Activated CD8-positive, alpha-beta memory T cell treated with anti-CD3 and anti-CD28 coated beads for 36 hours (primary cell): ENCODE data around the gene MZT2A. TPM values are rescaled to one million over a fixed set of nuclear protein-coding genes. Genes with fewer than 3 reads are reported as not detected.
"Not testable (repeated sequence)": the region's sequence is repeated elsewhere in the genome, so short reads cannot be mapped to it uniquely, and the experiment has no call there.

Experiments used
- CTCF ChIA-PET: fragments of 350-600 bp; sonication (Branson Sonifier 250); formaldehyde crosslinking; loops from one replicate; lab custom pipeline; 2021; ENCODE audit warnings: antibody characterized with exemption; lab: Charles Lee
- POLR2A ChIA-PET: fragments of 350-600 bp; sonication (Branson Sonifier 250); formaldehyde crosslinking; loops from one replicate; lab custom pipeline; 2021; ENCODE audit warnings: antibody characterized with exemption; lab: Charles Lee
- total RNA-seq, 2 experiments: library from RNA; stranded (reverse); gene quantifications; one replicate each; pipeline ENCODE4 v1.2.3, GENCODE V29; 2021

Gene MZT2A
- total RNA-seq, 2 experiments from 2014 or later: 156 to 163 TPM

GRCh38 chr2:131521961-131522781, 30.0 kb upstream of the MZT2A start:
- POLR2A ChIA-PET: no interaction called here
- CTCF ChIA-PET: interaction anchor here (1.4 kb wide), 1 partner anchor 29 kb away, joined by 6 read pairs; the partner anchor contains the start of gene MZT2A

- CTCF ChIA-PET: interaction anchor here (1.4 kb wide), 1 partner anchor 29 kb away, joined by 6 read pairs; the partner anchor contains the start of gene MZT2A
- POLR2A ChIA-PET: not testable (repeated sequence)
Observed at GRCh38 chr2:131521524-131521923, 29.3 kb upstream of the MZT2A start.

- ChIA-PET POLR2A (no interaction called here), CTCF (no interaction called here)
Observed at GRCh38 chr2:131520526-131520925, 28.3 kb upstream of the MZT2A start.

GRCh38 chr2:131519871-131520470, 27.8 kb upstream of the MZT2A start:
- POLR2A ChIA-PET, CTCF ChIA-PET: not testable (repeated sequence)

GRCh38 chr2:131519466-131519865, 27.3 kb upstream of the MZT2A start:
- CTCF ChIA-PET: no interaction called here
- POLR2A ChIA-PET: no interaction called here

GRCh38 chr2:131518531-131518930, 26.3 kb upstream of the MZT2A start:
- CTCF ChIA-PET: not testable (repeated sequence)

GRCh38 chr2:131517856-131518255, 25.7 kb upstream of the MZT2A start:
- POLR2A ChIA-PET, CTCF ChIA-PET: not testable (repeated sequence)

More at GRCh38 chr2:131518531-131518930, 26.3 kb upstream of the MZT2A start:
- POLR2A ChIA-PET: not testable (repeated sequence)

GRCh38 chr2:131517106-131517831, 25.1 kb upstream of the MZT2A start:
- ChIA-PET CTCF (no interaction called here), POLR2A (no interaction called here)

GRCh38 chr2:131516621-131517020, 24.4 kb upstream of the MZT2A start:
- POLR2A ChIA-PET, CTCF ChIA-PET: not testable (repeated sequence)

- ChIA-PET POLR2A (no interaction called here), CTCF (no interaction called here)
Observed at GRCh38 chr2:131516011-131516410, 23.8 kb upstream of the MZT2A start.

- POLR2A ChIA-PET, CTCF ChIA-PET: not testable (repeated sequence)
Observed at GRCh38 chr2:131515235-131515634, 23.0 kb upstream of the MZT2A start.

GRCh38 chr2:131514408-131515166, 22.4 kb upstream of the MZT2A start:
- POLR2A ChIA-PET, CTCF ChIA-PET: not testable (repeated sequence)

GRCh38 chr2:131511969-131512870, 20.0 kb upstream of the MZT2A start:
- CTCF ChIA-PET, POLR2A ChIA-PET: not testable (repeated sequence)

GRCh38 chr2:131511291-131511968, 19.2 kb upstream of the MZT2A start:
- CTCF ChIA-PET, POLR2A ChIA-PET: not testable (repeated sequence)

- POLR2A ChIA-PET: no interaction called here
- CTCF ChIA-PET: no interaction called here
Observed at GRCh38 chr2:131509615-131510014, 17.4 kb upstream of the MZT2A start.

GRCh38 chr2:131504082-131504750, 12.0 kb upstream of the MZT2A start:
- CTCF ChIA-PET: interaction anchor here (0.6 kb wide), 1 partner anchor 565 kb away, joined by 3 read pairs; no protein-coding TSS in a partner anchor
- POLR2A ChIA-PET: not testable (repeated sequence)

GRCh38 chr2:131503587-131503986, 11.4 kb upstream of the MZT2A start:
- POLR2A ChIA-PET: not testable (repeated sequence)
- CTCF ChIA-PET: interaction anchor here (1.6 kb wide), 1 partner anchor 11 kb away, joined by 6 read pairs; the partner anchor contains the start of gene MZT2A
